Stimulated activated CD4-positive, alpha-beta T cell treated with anti-CD3 and anti-CD28 coated beads, Interleukin-1b, Interleukin-23, amount 100 ng/mL, for 24 hours (primary cell): ENCODE data around the gene UNCX.

Experiments
- DNase-seq, 4 experiments: peaks; one replicate each; pipeline ENCODE4 v3.0.0-alpha.2; 2020; ENCODE audit warnings: low read depth in 4 of 4, low spot score in 1 of 4

The UNCX gene

GRCh38 chr7:1242606-1243289 lies 10.1 kb downstream of the UNCX start:
- no peak for DNase-seq

GRCh38 chr7:1243290-1243963 lies 10.8 kb downstream of the UNCX start:
- DNase-seq, result no peak

- DNase-seq, result no peak
Measured at GRCh38 chr7:1243964-1244416, 11.3 kb downstream of the UNCX start.

GRCh38 chr7:1244700-1245523 lies 12.2 kb downstream of the UNCX start:
- no peak for DNase-seq

- no peak for DNase-seq
Measured at GRCh38 chr7:1245524-1246050, 12.9 kb downstream of the UNCX start.

- no peak for DNase-seq
Measured at GRCh38 chr7:1246160-1246870, 13.6 kb downstream of the UNCX start.

- DNase-seq, result no peak
Measured at GRCh38 chr7:1246871-1247526, 14.3 kb downstream of the UNCX start.

GRCh38 chr7:1247527-1248041 lies 14.9 kb downstream of the UNCX start:
- DNase-seq, result no peak

- DNase-seq, result no peak
Measured at GRCh38 chr7:1248143-1248915, 15.7 kb downstream of the UNCX start.

- no peak for DNase-seq
Measured at GRCh38 chr7:1248916-1249581, 16.4 kb downstream of the UNCX start.

- DNase-seq, result no peak
Measured at GRCh38 chr7:1249731-1250130, 17.1 kb downstream of the UNCX start.

GRCh38 chr7:1250901-1251300 lies 18.2 kb downstream of the UNCX start:
- no peak for DNase-seq

- DNase-seq, result no peak
Measured at GRCh38 chr7:1251796-1252539, 19.3 kb downstream of the UNCX start.

GRCh38 chr7:1252540-1253090 lies 19.9 kb downstream of the UNCX start:
- no peak for DNase-seq

- no peak for DNase-seq
Measured at GRCh38 chr7:1253681-1254181, 21.1 kb downstream of the UNCX start.

GRCh38 chr7:1254281-1255079 lies 21.8 kb downstream of the UNCX start:
- DNase-seq, result no peak
